Lung (tissue), 12 donors: ENCODE measurements around the gene ARMH1. TPM values are rescaled to one million over a fixed set of nuclear protein-coding genes. Genes with fewer than 3 reads are reported as not detected.
A peak's percentile ranks its signal among the peaks of the same experiment; 100 is the strongest.
"Not testable (repeated sequence)": the region's sequence is repeated elsewhere in the genome, so short reads cannot be mapped to it uniquely, and the experiment has no call there.

Source experiments
- ATAC-seq: fragments of 200-7000 bp; cut with Tn5 transposase; one replicate; pipeline ENCODE4 v1.9.1; 2020; ENCODE audit warnings: moderate number of reproducible peaks; ENCODE audit not compliant: insufficient read depth, low FRiP score
- DNase-seq, 3 donors: peaks; one replicate each; pipeline ENCODE4 v3.0.0-alpha.2; 2013 to 2017
- H3K27ac ChIP-seq, 2 donors: one replicate each; pipeline ENCODE4 v1.5.1; 2013; ENCODE audit warnings: mild to moderate bottlenecking in 2 of 2, moderate library complexity in 2 of 2, control low read depth in 1 of 2, inconsistent platforms in 1 of 2, low read depth in 1 of 2, low read length in 1 of 2
- H3K27me3 ChIP-seq, 3 donors: one replicate each; pipeline ENCODE4 v1.5.1; 2013; ENCODE audit warnings: low read length in 2 of 3; ENCODE audit not compliant: control insufficient read depth in 3 of 3, insufficient read depth in 3 of 3
- H3K36me3 ChIP-seq, 4 donors: one replicate each; pipeline ENCODE4 v1.5.1; 2013; ENCODE audit warnings: low read length in 4 of 4, mild to moderate bottlenecking in 1 of 4, moderate library complexity in 1 of 4; ENCODE audit not compliant: control insufficient read depth in 4 of 4, insufficient read depth in 4 of 4
- H3K4me1 ChIP-seq, 5 donors: one replicate each; pipeline ENCODE4 v1.5.1; 2013; ENCODE audit warnings: low read length in 5 of 5, mild to moderate bottlenecking in 2 of 5, moderate library complexity in 1 of 5; ENCODE audit not compliant: control insufficient read depth in 5 of 5, insufficient read depth in 5 of 5
- H3K4me3 ChIP-seq: one replicate; pipeline ENCODE4 v1.5.1; 2013; ENCODE audit warnings: mild to moderate bottlenecking, control low read depth, moderate library complexity
- H3K9ac ChIP-seq, 2 donors: one replicate each; pipeline ENCODE4 v1.5.1; 2013; ENCODE audit warnings: low read length in 2 of 2, control low read depth in 1 of 2; ENCODE audit not compliant: insufficient read depth in 1 of 2
- H3K9me3 ChIP-seq, 4 donors: one replicate each; pipeline ENCODE4 v1.5.1; 2013; ENCODE audit warnings: low read length in 3 of 4, mild to moderate bottlenecking in 1 of 4, moderate library complexity in 1 of 4; ENCODE audit not compliant: control insufficient read depth in 4 of 4, insufficient read depth in 3 of 4
- WGBS, 2 donors: extraction: QIAGEN DNeasy Blood & Tissue Kit; methylation state at CpG; one replicate each; pipeline ENCODE4 v1.1.7; 2013; 5-methylcytosine and 5-hydroxymethylcytosine counted together
- polyA plus RNA-seq, 2 donors: library from polyadenylated mRNA; stranded (reverse); fragments of 200-250 nt; gene quantifications; one replicate each; pipeline ENCODE4 v1.2.1, GENCODE V29; 2013
- total RNA-seq, 2 donors: library from RNA; depleted of rRNA in 1 of 2; stranded (reverse); fragments of >200 nt in 1 of 2; gene quantifications; one replicate each; pipeline ENCODE4 v1.2.1, GENCODE V29; 2014 to 2021
- TF ChIP-seq, protein P1 (sequence below): IDR thresholded peaks from 2 replicates; pipeline ENCODE4 v1.5.1; 2012; ENCODE audit warnings: mild to moderate bottlenecking; ENCODE audit errors: control extremely low read depth, extremely low read depth
- donor health status: control.
- donor health status: control.
- donor health status: Bipolar disorder and iron deficiency.
- donor health status: healthy.
- donor health status: DM: yes; HTN: yes; CAD: no.

ARMH1 gene
- total and polyA plus RNA-seq, 4 donors = 9.7 to 35.3 (median 21.4) TPM

DNA sequence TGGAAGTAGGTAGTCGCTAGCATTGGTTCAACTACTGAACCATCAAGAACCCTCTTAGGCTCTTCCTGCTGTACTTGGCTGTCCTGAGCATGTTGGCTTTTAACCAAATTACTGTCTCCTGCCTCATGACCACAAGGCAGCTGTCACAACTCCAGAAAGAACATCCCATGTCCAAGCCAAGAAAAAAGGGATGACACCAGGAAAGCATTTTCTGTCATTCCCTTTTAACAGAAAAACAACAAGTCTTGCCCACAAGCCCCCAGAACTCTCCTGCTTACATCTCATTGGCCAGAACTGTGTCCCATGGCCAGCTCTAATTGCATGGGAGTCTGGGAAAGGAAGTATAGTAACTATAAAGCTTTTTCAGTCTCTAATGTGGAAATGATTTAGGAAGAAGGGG, 58.9 kb downstream of the ARMH1 start:
- Histone ChIP-seq H3K27ac (no peak overlapping the region), H3K4me1 (peaks cover 0 to 7% (median 0%) of the 10 kb centered on the region in 5 donors), H3K9me3 (no peaks in the 10 kb centered on the region), H3K9ac (no peak overlapping the region), H3K4me3 (no peak overlapping the region), H3K27me3 (no peaks in the 10 kb centered on the region), H3K36me3 (no peaks in the 10 kb centered on the region)
- DNase-seq (peak; percentile 36 to 79 (median 63)), ATAC-seq (no peak)
- 38 to 44% methylated on average over 1 of the region's 1 CpG for WGBS, 2 donors
- TF ChIP-seq, protein P1, sequence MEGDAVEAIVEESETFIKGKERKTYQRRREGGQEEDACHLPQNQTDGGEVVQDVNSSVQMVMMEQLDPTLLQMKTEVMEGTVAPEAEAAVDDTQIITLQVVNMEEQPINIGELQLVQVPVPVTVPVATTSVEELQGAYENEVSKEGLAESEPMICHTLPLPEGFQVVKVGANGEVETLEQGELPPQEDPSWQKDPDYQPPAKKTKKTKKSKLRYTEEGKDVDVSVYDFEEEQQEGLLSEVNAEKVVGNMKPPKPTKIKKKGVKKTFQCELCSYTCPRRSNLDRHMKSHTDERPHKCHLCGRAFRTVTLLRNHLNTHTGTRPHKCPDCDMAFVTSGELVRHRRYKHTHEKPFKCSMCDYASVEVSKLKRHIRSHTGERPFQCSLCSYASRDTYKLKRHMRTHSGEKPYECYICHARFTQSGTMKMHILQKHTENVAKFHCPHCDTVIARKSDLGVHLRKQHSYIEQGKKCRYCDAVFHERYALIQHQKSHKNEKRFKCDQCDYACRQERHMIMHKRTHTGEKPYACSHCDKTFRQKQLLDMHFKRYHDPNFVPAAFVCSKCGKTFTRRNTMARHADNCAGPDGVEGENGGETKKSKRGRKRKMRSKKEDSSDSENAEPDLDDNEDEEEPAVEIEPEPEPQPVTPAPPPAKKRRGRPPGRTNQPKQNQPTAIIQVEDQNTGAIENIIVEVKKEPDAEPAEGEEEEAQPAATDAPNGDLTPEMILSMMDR = no peak

- Histone ChIP-seq H3K4me1 (peaks cover 0 to 7% (median 0%) of the 10 kb centered on the region in 5 donors), H3K9ac (no peak overlapping the region), H3K36me3 (no peaks in the 10 kb centered on the region), H3K27me3 (no peaks in the 10 kb centered on the region), H3K4me3 (no peak overlapping the region), H3K27ac (no peak overlapping the region), H3K9me3 (no peaks in the 10 kb centered on the region)
- DNase-seq (no peak), ATAC-seq (no peak)
- 81 to 83% methylated on average over 1 of the region's 1 CpG for WGBS, 2 donors
- TF ChIP-seq, protein P1 = no peak
These were observed 59.3 kb downstream of the ARMH1 start for GRCh38 chr1:44733784-44734183.

- Histone ChIP-seq H3K27me3 (no peaks in the 10 kb centered on the region), H3K27ac (no peak overlapping the region), H3K9me3 (no peaks in the 10 kb centered on the region), H3K4me1 (peaks cover 3 to 12% (median 4%) of the 10 kb centered on the region in 5 donors), H3K36me3 (no peaks in the 10 kb centered on the region), H3K4me3 (no peak overlapping the region), H3K9ac (no peak overlapping the region)
- DNase-seq = no peak
- no peak for ATAC-seq
- WGBS, 2 donors = 98 to 100% methylated on average over 1 of the region's 1 CpG
- TF ChIP-seq, protein P1 = no peak
These were observed 61.5 kb downstream of the ARMH1 start for GRCh38 chr1:44735992-44736391.

DNA sequence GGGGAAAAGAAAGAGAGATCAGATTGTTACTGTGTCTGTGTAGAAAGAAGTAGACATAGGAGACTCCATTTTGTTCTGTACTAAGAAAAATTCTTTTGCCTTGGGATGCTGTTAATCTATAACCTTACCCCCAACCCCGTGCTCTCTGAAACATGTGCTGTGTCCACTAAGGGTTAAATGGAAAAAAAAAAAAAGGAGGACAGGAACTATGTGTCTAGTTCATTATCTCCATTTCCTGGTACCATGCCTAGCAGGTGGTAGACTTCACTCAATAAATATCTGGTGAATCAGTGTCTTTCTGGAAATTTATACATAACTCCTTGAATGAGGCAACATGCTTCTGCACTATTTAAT, 64.4 kb downstream of the ARMH1 start:
- not testable (repeated sequence) for H3K27me3 ChIP-seq, H3K36me3 ChIP-seq, H3K9me3 ChIP-seq, DNase-seq, ATAC-seq, H3K4me3 ChIP-seq
- H3K4me1 ChIP-seq = peaks cover 3 to 17% (median 4%) of the 10 kb centered on the region in 5 donors
- H3K9ac ChIP-seq = peak overlapping the region in 1 of 2 donors; percentile 92
- peak overlapping the region in 1 of 2 donors; percentile 87 for H3K27ac ChIP-seq
- 56 to 83% methylated on average over 1 of the region's 1 CpG for WGBS, 2 donors
